GM23338 (cell line): ENCODE data around the gene MGRN1. TPM values are rescaled to one million over a fixed set of nuclear protein-coding genes. Genes with fewer than 3 reads are reported as not detected.
A peak's percentile ranks its signal among the peaks of the same experiment; 100 is the strongest.

ENCODE experiments used
- ATAC-seq: fragments of 200-7000 bp; cut with Tn5 transposase; 3 replicates; pipeline ENCODE4 v1.9.1; 2020
- DNase-seq: peaks from one replicate; pipeline ENCODE4 v3.0.0-alpha.2; 2015; ENCODE audit warnings: low spot score
- H2AFZ ChIP-seq: fragments of 200-600 bp; sonication (generic); 2 replicates; pipeline ENCODE4 v1.8.0; 2016; ENCODE audit warnings: antibody characterized with exemption, mild to moderate bottlenecking, moderate library complexity
- H3F3A ChIP-seq: fragments of 200-600 bp; sonication (generic); replicated peaks from 2 replicates; pipeline ENCODE4 v1.8.0; 2017; ENCODE audit warnings: antibody characterized with exemption, mixed run types, low read depth
- H3K27ac ChIP-seq: fragments of 200-600 bp; sonication (generic); 2 replicates; pipeline ENCODE4 v1.6.1; 2016; ENCODE audit warnings: low read depth
- H3K27me3 ChIP-seq: fragments of 200-600 bp; sonication (generic); 2 replicates; pipeline ENCODE4 v1.8.0; 2016; ENCODE audit warnings: mild to moderate bottlenecking, mixed run types, moderate library complexity; ENCODE audit not compliant: insufficient read depth
- H3K36me3 ChIP-seq: fragments of 200-600 bp; sonication (generic); 2 replicates; pipeline ENCODE4 v1.8.0; 2016; ENCODE audit warnings: mild to moderate bottlenecking; ENCODE audit not compliant: insufficient read depth
- H3K4me1 ChIP-seq: fragments of 200-600 bp; sonication (generic); 2 replicates; pipeline ENCODE4 v1.8.0; 2016; ENCODE audit warnings: mild to moderate bottlenecking, moderate library complexity; ENCODE audit not compliant: insufficient read depth
- H3K4me2 ChIP-seq: fragments of 200-600 bp; sonication (generic); 2 replicates; pipeline ENCODE4 v1.7.1; 2017; ENCODE audit warnings: mixed run types
- H3K4me3 ChIP-seq: fragments of 200-600 bp; sonication (generic); 2 replicates; pipeline ENCODE4 v1.6.1; 2016; ENCODE audit warnings: mixed run types
- H3K79me2 ChIP-seq: fragments of 200-600 bp; sonication (generic); replicated peaks from 2 replicates; pipeline ENCODE4 v1.8.0; 2017; ENCODE audit warnings: mild to moderate bottlenecking; ENCODE audit not compliant: insufficient read depth
- H3K9me2 ChIP-seq: fragments of 200-600 bp; sonication (generic); 2 replicates; pipeline ENCODE4 v1.8.0; 2017; ENCODE audit not compliant: insufficient read depth
- H4K20me1 ChIP-seq: fragments of 200-600 bp; sonication (generic); replicated peaks from 2 replicates; pipeline ENCODE4 v1.8.0; 2017; ENCODE audit warnings: mild to moderate bottlenecking; ENCODE audit not compliant: insufficient read depth
- H3K27ac Mint-ChIP-seq: 2 replicates; pipeline ENCODE4 v1.8.0; 2020; ENCODE audit warnings: inconsistent platforms, mild to moderate bottlenecking, moderate library complexity, mixed read lengths
- H3K27me3 Mint-ChIP-seq: 3 replicates; pipeline ENCODE4 v1.8.0; 2022; ENCODE audit warnings: low read depth, mild to moderate bottlenecking, moderate library complexity, mixed read lengths, inconsistent platforms; ENCODE audit not compliant: insufficient read depth, poor library complexity
- H3K36me3 Mint-ChIP-seq: 3 replicates; pipeline ENCODE4 v1.8.0; 2021; ENCODE audit warnings: low read depth, mild to moderate bottlenecking, inconsistent platforms, moderate library complexity, mixed read lengths
- H3K4me1 Mint-ChIP-seq: 3 replicates; pipeline ENCODE4 v1.8.0; 2020; ENCODE audit warnings: mild to moderate bottlenecking, inconsistent platforms, mixed read lengths
- H3K4me3 Mint-ChIP-seq: 3 replicates; pipeline ENCODE4 v1.8.0; 2021; ENCODE audit warnings: moderate library complexity, mild to moderate bottlenecking, inconsistent platforms, mixed read lengths
- H3K9me3 Mint-ChIP-seq: 3 replicates; pipeline ENCODE4 v1.8.0; 2020; ENCODE audit warnings: moderate library complexity, mild to moderate bottlenecking, inconsistent platforms, mixed read lengths
- EZH2 ChIP-seq: fragments of 200-600 bp; sonication (generic); IDR thresholded peaks from one replicate; pipeline ENCODE4 v1.8.0; 2017; ENCODE audit warnings: antibody characterized with exemption, mild to moderate bottlenecking, low read depth; ENCODE audit not compliant: unreplicated experiment
- JUNB ChIP-seq: IDR thresholded peaks from one replicate; pipeline ENCODE4 v1.6.1; 2016; ENCODE audit warnings: antibody characterized with exemption; ENCODE audit not compliant: unreplicated experiment
- REST ChIP-seq: IDR thresholded peaks from one replicate; pipeline ENCODE4 v1.6.1; 2018; ENCODE audit warnings: antibody characterized with exemption; ENCODE audit not compliant: unreplicated experiment
- ZNF114 ChIP-seq: fragments of 250-450 bp; sonication (Bioruptor Pico); IDR thresholded peaks from 2 replicates; pipeline ENCODE4 v1.5.0; 2020; ENCODE audit warnings: mild to moderate bottlenecking, moderate library complexity
- ZNF462 ChIP-seq: fragments of 250-450 bp; sonication (Bioruptor Pico); IDR thresholded peaks from 2 replicates; pipeline ENCODE4 v1.5.0; 2020; ENCODE audit warnings: mild to moderate bottlenecking, moderate library complexity
- polyA plus RNA-seq: library from polyadenylated mRNA; unstranded; fragments of >200 nt; fragmentation: Nextera tagmentation; extraction: Ambion mirVana; gene quantifications from 2 replicates; pipeline ENCODE4 v1.2.1, GENCODE V29; 2016
- total RNA-seq: library from RNA; depleted of rRNA; stranded (reverse); fragments of >200 nt; shearing (Covaris generic); gene quantifications from 2 replicates; pipeline ENCODE4 v1.2.3, GENCODE V29; 2014

MGRN1 gene
- total and polyA plus RNA-seq, 2 experiments from 2014 or later: 13.1 to 71.8 TPM

DNA sequence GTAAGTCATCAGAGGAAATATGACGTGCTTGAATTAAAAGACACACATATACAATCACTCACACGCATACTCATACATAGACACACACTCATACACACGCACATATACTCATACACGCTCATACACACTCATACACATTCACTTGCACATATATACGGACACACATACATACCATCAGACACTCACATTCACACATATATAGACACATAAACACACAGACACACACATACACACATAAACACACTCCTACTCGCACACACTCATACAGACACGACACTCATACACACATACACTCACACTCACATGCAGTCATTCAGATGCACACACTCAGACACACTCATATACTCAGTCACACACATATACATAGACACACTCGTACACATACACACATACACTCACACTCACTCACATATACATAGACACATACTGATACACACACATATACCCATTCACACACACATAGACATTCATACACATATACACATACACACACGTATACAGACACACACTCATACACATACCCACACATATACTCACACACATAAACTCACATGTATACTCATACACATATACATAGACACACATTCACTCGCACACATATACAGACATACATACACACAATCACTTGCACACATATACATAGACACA, 43.8 kb downstream of the MGRN1 start (continued):
- TF ChIP-seq ZNF462 (CRISPR knock-in tag) (no peak), REST (no peak)

DNA sequence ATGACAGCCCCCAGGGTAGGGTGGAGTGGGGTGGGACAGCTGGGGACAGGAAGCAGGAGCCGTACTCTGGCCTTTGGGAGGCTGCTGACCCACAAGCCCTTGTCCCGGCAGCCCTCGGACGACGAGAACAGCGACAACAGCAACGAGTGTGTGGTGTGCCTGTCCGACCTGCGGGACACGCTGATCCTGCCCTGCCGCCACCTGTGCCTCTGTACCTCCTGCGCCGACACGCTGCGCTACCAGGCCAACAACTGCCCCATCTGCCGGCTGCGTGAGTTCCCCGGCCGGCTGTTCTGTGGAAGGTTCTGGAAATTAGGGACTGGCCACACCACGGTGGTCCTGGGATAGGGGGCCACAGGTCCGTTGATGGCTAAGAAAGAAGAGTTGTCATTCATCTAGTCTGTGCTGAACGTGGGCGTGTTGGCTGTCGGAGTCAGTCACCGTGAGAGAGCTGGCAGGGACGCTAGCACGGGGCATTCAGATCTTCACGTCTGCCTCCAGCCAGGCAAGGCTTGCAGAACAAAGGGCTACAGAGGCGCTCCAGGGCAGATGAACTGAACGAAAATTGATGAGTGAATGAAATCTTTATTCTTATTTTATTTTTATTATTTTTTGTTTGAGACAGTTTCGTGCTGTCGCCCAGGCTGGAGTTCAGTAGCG, 48.9 kb downstream of the MGRN1 start:
- H3K27me3 ChIP-seq: no peaks in the 10 kb centered on the region
- no peaks in the 10 kb centered on the region for H3K79me2 ChIP-seq
- H3K4me1 ChIP-seq: no peaks in the 10 kb centered on the region
- 0 out of 2 replicates have a peak overlapping the region, but pooled peaks have one; percentile 32 for H3K27ac ChIP-seq
- H3K4me3 Mint-ChIP-seq: no peak overlapping the region
- H3K4me3 ChIP-seq: no peak overlapping the region
- ATAC-seq: no peak
- no peak for DNase-seq
- H3K27ac Mint-ChIP-seq: 0 out of 2 replicates have a peak overlapping the region, but pooled peaks have one; percentile 23
- H3F3A ChIP-seq: peaks cover 12% of the 10 kb centered on the region; the same call in 1 of the 2 replicates
- peaks cover 5% of the 10 kb centered on the region for H3K36me3 ChIP-seq
- H2AFZ ChIP-seq: no peak overlapping the region
- no peaks in the 10 kb centered on the region for H3K9me3 Mint-ChIP-seq
- peaks cover 5% of the 10 kb centered on the region for H3K27me3 Mint-ChIP-seq
- H3K9me2 ChIP-seq: no peaks in the 10 kb centered on the region
- H4K20me1 ChIP-seq: no peaks in the 10 kb centered on the region; the same call in 1 of the 2 replicates
- peaks cover 15% of the 10 kb centered on the region for H3K36me3 Mint-ChIP-seq
- peaks cover 12% of the 10 kb centered on the region for H3K4me1 Mint-ChIP-seq
- H3K4me2 ChIP-seq: no peak overlapping the region
- TF ChIP-seq JUNB (no peak), EZH2 (no peak), ZNF114 (CRISPR knock-in tag) (no peak)
